Activated CD8-positive, alpha-beta memory T cell treated with anti-CD3 and anti-CD28 coated beads for 24 hours (primary cell): Measurements from ENCODE around the gene VTA1.
A peak's percentile ranks its signal among the peaks of the same experiment; 100 is the strongest.
"Not testable (repeated sequence)": the region's sequence is repeated elsewhere in the genome, so short reads cannot be mapped to it uniquely, and the experiment has no call there.

ENCODE experiments used
- DNase-seq: peaks from one replicate; pipeline ENCODE4 v3.0.0-alpha.2; 2020

The VTA1 gene

DNA sequence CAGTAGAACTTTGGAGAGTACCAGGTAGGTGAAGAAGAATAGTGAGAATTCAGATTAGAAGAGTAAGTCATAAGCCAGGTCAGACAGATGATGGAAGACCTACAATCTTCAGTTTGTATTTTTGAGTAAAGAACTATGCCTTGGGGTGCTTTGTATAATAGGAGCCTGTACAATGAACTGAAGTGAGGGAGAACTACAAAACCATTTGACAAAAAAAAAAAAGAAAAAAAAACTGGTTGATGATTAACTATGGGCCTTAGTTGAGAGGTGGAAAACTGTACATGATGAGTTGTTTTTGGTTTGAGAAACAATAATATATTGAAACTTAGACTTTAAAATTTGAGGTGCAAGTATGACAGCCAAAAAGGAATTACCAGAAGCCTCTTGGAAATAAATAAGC lies 25.7 kb downstream of the VTA1 start:
- DNase-seq: no peak

DNA sequence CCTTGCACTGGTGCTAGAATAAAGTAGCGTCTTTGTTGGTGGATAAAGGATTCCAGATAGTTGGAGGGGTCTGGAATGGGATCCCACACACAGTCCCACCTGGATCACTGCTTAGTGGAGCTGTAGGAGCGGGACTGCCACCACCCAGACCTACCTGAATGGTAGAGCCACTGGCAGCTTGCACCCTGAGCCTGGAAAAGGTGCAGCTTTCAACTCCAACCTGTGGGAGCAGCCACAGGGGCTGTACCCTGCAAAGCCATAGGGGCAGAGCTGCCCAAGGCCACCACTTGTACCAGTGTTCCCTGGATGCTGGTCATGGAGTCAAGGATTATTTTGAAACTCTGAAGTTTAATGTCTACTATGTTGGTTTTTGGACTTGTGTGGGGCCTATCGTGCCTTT lies 26.9 kb downstream of the VTA1 start:
- no peak for DNase-seq

DNA sequence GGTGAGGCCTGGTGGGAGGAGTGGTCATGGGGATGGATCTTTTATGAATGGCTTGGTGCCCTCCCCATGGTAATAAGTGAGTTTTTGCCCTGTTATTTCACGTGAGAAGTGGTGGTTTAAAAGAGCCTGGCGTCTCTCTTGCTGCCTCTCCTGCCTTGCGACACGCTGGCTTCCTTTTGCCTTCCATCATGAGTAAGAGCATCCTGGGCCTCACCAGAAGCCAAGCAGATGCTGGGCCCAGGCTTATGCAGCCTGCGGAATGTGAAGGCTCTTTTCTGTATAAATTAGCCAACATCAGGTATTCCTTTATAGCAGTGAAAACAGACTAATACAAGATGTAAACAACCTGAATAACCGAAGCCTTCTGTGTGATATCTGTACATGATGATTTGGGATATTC lies 27.6 kb downstream of the VTA1 start:
- no peak for DNase-seq

DNA sequence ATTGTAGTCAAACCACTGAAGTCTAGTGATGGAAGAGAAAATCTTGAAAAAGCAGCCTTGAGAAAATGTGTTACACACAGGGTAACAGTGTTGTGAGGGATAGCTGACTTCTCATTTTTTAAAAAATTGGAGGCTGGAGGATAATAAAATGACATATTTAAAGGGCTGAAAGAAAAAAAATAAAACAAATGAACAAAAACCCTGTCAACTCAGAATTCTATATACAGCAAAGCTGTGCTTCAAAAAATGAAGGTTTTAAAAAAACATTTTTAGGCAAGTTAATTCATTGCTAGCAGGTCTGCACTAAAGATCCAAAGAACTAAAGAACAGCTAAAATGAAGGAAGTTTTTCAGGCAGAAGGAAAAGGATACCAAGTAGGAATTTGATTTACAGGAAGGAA lies 31.1 kb downstream of the VTA1 start:
- DNase-seq: no peak

DNA sequence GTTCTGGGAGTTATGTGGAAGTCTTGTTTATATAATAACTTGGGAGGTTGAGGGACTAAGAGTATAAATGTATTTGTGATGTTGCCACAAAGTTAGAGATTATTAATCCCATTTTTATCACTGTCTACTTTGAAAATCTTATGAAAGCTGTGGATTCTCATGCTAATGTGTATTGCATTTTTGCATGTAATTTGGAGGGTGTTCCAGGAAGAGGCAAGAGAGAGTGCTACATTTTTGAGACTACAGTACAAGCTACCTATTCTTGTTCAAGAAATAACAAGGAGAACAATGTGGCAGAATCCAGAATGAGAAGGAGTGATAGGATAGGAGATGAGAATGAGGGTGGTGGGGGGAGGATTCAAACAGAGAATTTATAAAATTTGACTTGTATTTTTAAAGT lies 34.9 kb downstream of the VTA1 start:
- no peak for DNase-seq

DNA sequence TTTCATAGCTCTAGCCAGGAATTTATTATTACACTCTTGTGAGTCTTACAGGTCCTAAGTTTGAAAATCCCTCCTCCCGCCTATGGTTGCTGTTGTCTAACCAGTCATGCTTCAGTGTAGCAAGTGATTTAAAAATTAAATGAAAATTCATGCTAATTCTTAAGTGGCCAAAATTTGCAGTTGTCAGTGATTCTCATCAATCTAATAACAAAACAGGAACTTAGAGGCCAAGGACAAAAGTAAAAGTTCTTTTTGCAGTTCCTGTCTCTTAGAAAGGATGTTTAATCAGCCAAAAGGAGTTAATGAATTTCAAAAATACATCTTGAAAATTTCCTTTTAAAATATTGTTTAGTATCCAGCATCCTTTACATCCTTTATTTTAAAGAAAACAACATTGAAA lies 36.3 kb downstream of the VTA1 start:
- no peak for DNase-seq

DNA sequence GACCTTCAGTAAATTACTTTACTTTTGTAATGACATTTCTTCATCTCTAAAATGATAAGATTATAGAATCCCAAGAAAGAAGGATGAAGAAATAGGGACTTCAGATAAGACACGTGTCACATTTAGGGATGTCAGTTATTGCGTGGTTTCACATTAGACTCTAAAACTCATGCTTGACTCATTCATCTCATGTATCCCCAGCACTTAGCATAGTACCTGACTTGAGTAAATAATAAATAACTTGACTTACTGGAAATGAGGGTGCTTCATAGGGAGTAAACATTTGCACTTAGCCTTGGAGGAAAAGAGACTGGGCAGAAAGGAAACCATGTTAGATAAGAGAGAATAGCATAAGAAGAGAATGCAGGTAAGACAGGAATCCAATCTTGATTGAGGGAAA lies 37.2 kb downstream of the VTA1 start:
- no peak for DNase-seq

DNA sequence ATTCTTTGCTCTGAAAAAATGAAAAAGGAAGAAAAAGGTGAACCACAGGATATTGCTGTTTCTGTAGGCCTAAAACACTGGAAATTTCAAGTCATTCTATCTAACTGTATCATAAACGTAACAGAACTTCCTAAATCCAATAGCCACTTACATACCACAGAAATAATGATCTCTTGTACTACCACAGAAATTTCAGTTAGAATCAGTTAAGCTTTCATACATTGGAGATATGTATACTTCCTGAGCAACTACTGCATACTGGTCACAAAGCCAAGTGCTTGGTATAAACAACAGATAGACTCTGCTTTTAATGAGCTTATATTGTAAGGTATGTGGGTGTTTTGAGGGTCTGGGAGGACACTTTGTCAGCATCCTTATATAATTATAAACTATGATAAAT lies 38.6 kb downstream of the VTA1 start:
- no peak for DNase-seq

DNA sequence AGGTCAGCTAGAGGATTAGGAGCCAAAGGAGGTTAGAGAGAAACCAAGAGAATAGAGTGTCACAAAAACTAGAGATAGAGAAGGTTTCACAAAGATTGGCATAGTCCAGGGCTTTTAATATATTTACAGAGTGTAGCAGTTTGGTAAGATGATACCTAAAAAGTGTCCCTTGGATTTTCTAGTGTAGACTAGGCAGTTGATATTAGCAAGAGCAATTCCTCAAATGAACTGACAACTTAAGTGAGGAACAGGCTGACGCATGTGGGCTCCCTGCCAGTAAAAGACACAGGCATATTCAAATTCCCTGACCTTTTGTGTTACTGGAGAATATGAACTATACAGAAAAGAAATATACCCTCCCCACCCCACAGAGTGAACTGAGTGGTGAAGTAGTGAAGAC lies 40.1 kb downstream of the VTA1 start:
- no peak for DNase-seq

DNA sequence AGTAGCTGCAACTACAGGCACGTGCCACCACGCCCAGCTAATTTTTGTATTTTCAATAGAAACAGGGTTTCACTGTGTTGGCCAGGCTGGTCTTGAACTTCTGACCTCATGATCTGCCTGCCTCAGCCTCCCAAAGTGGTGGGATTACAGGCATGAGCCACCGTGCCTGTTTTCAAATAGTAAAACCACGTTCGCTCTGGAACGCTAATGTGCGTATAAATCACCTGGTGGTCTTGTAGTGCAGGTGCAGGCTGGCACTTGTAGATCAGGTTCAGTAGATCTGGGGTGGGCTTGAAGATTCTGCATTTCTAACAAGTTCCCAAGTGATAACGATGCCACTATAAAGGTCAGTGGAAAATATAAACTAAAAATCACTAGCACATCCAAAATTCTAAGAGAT lies 41.3 kb downstream of the VTA1 start:
- DNase-seq: not testable (repeated sequence)

DNA sequence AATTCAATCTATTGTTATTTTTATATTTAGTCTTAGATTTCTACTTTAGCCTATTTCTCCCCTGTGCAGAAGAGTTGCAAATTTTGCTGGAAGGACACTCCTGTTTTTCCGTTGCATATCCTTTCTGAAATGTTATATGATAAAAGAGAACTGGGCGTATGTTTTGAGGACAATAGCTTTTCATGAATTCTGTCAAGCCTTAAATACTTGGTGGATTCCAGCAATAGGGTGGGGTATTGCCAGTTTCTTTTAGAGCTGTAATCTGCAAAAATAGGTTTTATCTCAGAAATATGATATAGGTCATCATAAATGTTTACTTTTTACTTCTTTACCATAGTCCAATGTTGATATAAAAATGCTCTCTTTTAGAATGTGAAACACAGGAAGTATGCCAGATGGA lies 42.0 kb downstream of the VTA1 start:
- no peak for DNase-seq

DNA sequence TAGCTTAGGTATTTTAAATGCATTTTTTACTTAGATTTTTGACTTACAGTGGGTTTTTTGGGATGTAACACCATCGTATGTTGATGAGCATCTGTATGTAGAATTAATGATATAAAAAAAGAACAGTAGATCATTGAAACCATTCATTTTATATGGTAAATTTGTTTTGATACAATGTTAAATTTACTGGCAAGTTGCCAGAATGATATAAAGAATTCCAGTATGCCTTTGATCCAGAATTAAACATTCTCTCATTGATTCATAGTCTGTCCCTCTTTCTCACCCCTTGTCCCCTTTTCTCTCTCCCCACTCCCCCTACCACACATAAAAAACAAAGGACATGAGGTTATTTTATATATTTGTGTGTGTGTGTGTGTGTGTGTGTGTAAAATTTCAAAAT lies 45.3 kb downstream of the VTA1 start:
- no peak for DNase-seq

DNA sequence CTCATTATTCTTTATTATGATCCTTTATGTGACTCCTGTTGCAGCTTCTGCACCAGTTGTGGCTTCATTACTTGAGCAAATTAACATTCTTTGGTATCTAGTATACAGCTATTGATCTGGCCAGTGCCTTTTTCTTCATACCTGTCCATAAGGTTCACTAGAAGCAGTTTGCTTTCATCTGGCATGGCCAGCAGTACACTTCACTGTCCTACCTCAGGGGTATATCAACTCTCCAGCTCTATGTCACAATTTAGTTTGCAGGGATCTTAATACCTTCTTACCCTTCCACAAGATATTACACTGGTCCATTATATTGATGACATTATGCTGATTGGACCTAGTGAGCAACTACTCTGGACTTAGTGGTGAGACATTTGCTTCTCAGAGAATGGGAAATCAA lies 46.6 kb downstream of the VTA1 start:
- no peak for DNase-seq

DNA sequence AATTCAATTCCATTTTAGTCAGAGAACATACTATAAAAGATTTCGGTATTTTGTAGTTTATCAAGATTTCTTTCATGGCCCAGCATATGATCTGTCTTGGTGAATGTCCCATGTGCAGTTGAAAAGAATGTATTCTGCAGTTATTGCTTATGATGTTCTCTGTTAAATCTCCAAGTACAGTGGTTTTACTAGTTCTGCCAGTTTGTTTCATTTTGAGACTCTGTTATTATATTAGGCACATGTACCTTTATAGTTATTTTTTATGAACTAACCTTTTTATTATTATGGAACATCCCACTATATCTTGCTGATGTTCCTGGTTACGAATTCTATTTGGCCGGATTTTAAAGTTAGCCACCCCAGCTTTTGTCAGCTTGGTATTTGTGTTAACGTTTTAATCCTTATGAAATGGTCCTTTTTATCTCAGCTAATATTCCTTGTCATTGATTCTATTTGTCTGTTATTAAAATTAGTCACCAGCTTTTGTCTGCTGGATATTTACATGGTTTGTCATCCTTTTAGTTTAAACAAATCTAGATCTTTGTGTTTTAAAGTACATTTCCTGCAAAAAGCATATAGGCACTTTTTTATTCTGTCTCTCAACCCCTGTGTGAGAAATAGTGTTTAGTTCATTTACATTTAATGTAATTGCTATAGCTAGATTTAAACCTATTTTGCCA lies 48.9 kb downstream of the VTA1 start:
- DNase-seq: no peak

DNA sequence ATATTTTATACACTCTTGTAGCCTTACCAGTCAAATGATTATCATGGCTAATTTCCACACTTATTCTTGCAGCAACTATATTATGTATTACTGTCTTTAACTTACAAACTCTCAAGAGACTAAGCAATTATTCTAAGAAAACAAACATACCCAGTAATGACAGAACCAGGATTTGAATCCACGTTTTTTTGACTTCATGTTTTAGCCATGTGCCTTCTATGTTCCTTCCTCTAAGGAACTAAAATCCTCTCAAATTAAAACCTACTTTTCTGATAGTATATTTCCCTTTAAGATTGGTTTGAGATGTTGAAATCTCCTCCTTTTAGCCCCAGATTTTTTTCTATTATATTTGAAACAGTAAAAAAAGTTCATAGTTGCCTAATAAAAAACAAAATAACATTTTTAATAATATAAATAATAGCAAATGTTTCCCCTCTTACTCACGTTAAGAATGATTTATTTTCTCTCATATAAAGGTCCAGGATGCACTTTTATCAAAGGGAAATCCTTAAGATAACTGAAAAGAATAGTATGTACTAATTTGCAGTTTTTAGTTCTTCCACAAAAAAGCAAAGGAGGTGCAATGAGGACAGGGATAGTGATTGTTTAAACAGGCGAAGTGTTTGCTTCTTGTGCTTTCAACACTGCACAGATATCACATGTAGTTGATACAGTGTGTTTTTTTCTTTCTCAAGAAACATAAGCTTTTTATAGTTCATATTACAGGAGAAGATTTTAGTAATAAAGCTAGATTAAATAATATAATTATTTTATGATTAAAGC lies 54.0 kb downstream of the VTA1 start:
- DNase-seq: no peak

DNA sequence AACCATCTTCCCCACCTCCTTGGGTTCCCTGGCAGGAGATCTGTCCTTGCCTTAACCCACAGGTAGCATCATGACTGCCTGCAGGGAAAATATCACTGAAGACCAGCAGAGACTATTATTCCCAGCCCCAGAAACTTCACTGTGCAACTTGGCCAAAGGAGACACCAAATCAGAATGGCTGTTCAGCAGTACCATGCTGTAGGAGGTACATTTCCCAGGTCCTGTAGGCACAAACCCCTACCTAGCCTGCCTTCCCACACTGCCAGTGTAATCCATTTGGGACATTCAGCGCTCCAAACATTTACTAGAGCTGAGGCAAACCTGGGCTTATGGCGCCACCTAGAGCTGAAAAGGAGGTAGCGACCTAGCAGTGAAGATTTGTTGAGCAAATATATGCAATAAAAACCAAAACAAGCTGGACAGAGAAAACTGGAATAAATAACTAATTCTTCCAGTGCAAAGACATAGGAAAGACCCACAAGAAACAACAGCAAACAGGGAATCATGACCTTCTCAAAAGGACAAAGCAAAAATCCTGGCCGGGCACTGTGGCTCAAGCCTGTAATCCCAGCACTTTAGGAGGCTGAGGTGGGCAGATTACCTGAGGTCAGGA lies 60.3 kb downstream of the VTA1 start:
- peak; percentile 71 for DNase-seq

DNA sequence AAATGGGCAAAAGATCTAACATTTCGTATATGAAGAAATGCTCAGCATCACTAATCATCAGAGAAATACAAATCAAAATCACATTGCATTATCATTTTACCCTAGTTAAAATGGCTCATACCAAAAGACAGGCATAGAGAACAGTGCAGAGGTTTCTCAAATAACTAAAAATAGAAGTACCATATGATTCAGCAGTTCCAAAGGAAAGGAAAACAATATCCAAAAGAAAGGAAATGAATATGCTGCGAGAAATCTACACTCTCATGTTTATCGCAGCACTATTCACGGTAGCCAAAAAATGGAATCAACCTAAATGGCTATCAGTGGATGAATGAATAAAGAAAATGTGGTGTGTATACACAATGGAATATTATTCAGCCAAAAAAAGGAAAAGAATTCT lies 63.5 kb downstream of the VTA1 start:
- no peak for DNase-seq

DNA sequence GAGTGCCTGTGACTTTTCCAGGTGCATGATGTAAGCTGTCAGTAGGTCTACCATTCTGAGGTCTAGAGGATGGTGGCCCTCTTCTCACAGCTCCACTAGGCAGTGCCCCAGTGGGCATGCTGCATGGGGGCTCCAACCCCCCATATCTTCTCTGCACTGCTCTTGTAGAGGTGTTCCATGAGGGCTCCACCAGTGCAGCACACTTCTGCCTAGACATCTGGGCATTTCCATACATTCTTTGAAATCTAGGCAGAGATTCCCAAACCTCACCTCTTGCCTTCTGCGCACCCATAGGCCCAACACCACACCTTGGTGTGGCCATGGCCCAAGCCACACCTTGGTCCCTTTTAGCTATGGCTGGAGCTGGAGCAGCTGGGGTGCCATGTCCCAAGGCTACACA lies 66.3 kb downstream of the VTA1 start:
- no peak for DNase-seq

DNA sequence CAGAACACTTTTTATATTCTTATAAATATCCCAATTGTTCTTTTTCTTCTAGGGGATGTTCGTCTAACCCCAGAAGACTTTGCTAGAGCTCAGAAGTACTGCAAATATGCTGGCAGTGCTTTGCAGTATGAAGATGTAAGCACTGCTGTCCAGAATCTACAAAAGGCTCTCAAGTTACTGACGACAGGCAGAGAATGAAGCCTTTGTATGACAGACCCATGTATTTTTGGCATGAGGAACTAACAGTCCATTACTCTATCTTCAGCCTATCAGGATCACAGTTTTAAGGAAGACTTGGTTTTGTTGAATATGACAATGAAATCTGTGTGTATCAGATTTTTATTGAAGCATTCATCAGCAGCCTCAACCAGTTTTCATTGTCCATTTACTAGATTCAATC lies 71.4 kb downstream of the VTA1 start:
- no peak for DNase-seq

DNA sequence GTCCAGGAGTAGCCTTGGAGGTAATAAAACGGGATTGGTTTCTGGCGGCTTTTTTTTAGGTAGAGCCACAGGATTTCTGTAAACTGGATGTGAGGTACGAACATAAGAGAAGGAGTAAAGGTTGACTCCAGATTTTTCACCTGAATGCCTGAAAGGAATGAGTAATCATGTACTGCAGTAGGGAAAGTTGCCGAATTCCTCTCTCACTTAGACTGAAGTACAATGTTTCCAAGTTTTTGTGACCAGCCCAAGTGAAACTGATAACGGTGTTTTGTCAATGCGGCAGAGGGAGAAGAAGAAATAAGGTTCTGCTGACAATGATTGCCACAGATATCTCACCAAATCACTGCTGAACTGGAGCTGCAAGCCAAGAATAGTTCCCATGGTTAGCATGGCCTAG lies 75.0 kb downstream of the VTA1 start:
- DNase-seq: no peak

DNA sequence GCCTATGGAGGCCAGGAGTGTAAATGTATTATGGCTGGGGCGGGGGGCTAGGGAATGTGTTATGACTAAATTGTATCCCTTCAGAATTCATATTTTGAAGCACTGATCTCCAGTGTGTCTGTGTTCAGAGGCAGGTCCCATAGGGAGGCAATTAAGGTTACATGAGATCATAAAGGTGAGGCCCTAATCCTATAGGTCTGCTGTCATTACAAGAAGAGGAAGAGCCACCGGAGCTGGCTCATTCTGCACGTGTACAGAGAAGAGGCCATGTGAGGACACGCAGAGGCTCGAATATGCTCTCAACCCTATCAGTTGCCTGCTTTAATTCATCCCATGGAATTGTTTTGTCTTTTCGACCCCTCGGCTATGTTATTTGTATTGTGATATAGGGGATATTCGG lies 76.9 kb downstream of the VTA1 start:
- no peak for DNase-seq

DNA sequence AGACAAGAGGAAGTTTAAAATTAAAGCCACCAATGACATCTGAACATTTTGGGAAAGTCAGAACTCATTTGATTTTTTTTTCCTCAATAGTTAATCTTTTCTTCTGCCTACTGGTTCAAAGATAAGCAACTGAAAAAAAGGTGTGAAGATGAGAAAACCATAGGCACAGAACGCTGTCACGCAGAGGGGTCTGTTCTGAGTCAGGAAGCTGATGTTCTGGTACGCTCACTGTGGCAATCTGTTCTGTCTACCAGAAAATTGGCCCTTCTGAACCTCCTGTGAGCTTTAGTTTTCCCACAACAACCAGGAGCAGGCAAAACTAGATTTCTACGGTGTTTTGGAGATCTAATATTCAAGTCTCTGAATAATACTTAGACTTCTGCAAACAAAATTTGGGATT lies 78.1 kb downstream of the VTA1 start:
- DNase-seq: no peak

DNA sequence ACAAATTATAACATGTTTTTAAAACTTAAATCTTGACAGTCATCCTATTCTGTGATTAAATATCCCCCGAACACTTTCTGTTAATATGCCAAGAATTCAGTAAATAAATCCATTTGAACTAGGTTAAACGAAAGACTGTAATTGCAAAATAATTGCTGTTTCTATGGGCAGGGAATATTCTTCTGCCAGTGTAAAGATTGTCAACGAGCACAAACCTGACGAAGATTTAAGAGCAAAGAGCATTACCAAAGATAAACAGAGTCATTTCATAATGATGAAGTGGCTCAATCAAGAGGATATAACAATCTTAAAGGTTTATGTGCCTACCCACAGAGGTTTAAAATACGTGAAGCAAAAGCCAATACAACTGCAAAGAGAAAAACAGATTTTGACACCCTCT lies 78.5 kb downstream of the VTA1 start:
- no peak for DNase-seq

DNA sequence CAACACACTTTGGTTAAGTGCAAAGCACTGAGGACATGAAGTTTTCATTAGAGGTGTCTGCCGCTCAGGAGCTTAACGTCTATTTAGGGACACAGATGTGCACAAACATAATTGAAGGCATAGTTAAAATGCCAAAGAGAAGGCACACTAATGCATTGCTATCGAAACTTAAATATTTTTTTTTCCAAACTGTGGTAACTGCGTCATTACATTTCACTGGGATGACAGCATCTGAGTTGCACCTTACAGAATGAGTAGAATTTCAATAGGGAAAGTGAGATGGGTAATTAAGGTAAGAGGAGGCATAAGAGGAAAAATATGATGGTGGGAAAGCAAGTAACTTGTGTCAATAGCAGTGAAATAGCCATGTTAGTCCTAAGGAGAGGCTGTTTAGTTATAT lies 79.7 kb downstream of the VTA1 start:
- no peak for DNase-seq
